Hepatocyte (in vitro differentiated cells): ENCODE results near the gene ARRDC1. TPM values are rescaled to one million over a fixed set of nuclear protein-coding genes. Genes with fewer than 3 reads are reported as not detected.

ENCODE experiments used
- DNase-seq: peaks from one replicate; pipeline ENCODE4 v3.0.0-alpha.2; 2016; ENCODE audit warnings: low spot score
- H2AFZ ChIP-seq: fragments of 200-600 bp; sonication (generic); 2 replicates; pipeline ENCODE4 v1.6.0; 2016; ENCODE audit warnings: antibody characterized with exemption, mild to moderate bottlenecking
- H3K27ac ChIP-seq: fragments of 200-600 bp; sonication (generic); 2 replicates; pipeline ENCODE4 v1.5.1; 2016; ENCODE audit warnings: mild to moderate bottlenecking
- H3K27me3 ChIP-seq: fragments of 200-600 bp; sonication (generic); 2 replicates; pipeline ENCODE4 v1.6.1; 2016
- H3K36me3 ChIP-seq: fragments of 200-600 bp; sonication (generic); replicated peaks from 2 replicates; pipeline ENCODE4 v1.5.1; 2016; ENCODE audit warnings: low read depth; ENCODE audit not compliant: insufficient read depth
- H3K4me1 ChIP-seq: fragments of 200-600 bp; sonication (generic); 2 replicates; pipeline ENCODE4 v1.5.1; 2016; ENCODE audit warnings: mild to moderate bottlenecking, moderate library complexity; ENCODE audit not compliant: insufficient read depth
- H3K4me2 ChIP-seq: fragments of 200-600 bp; sonication (generic); 2 replicates; pipeline ENCODE4 v1.6.0; 2016
- H3K4me3 ChIP-seq: fragments of 200-600 bp; sonication (generic); 2 replicates; pipeline ENCODE4 v1.5.1; 2016; ENCODE audit warnings: mild to moderate bottlenecking
- H3K79me2 ChIP-seq: fragments of 200-600 bp; sonication (generic); 2 replicates; pipeline ENCODE4 v1.6.0; 2017; ENCODE audit warnings: mild to moderate bottlenecking
- H3K9me2 ChIP-seq: fragments of 200-600 bp; sonication (generic); replicated peaks from 2 replicates; pipeline ENCODE4 v1.6.0; 2017; ENCODE audit warnings: mild to moderate bottlenecking; ENCODE audit not compliant: insufficient read depth
- H3K9me3 ChIP-seq: fragments of 200-600 bp; sonication (generic); 2 replicates; pipeline ENCODE4 v1.5.1; 2016; ENCODE audit warnings: low read depth, mild to moderate bottlenecking
- H4K20me1 ChIP-seq: fragments of 200-600 bp; sonication (generic); 2 replicates; pipeline ENCODE4 v1.6.0; 2016; ENCODE audit warnings: mild to moderate bottlenecking; ENCODE audit not compliant: insufficient read depth, poor library complexity, severe bottlenecking
- EZH2 ChIP-seq: fragments of 200-600 bp; sonication (generic); IDR thresholded peaks from 2 replicates; pipeline ENCODE4 v1.6.1; 2016; ENCODE audit warnings: antibody characterized with exemption, mild to moderate bottlenecking, borderline replicate concordance
- EZH2phosphoT487 ChIP-seq: fragments of 200-600 bp; sonication (generic); IDR thresholded peaks from one replicate; pipeline ENCODE4 v1.6.1; 2018; ENCODE audit warnings: antibody characterized with exemption, mild to moderate bottlenecking, low read depth, moderate library complexity; ENCODE audit not compliant: unreplicated experiment, severe bottlenecking
- WGBS: methylation state at CpG from one replicate; pipeline ENCODE4 v1.1.6; 2016; ENCODE audit warnings: low lambda C conversion rate; ENCODE audit errors: missing lambda C conversion rate; 5-methylcytosine and 5-hydroxymethylcytosine counted together
- polyA plus RNA-seq: library from polyadenylated mRNA; unstranded; fragments of >200 nt; fragmentation: Nextera tagmentation; extraction: Ambion mirVana; gene quantifications from 2 replicates; pipeline ENCODE4 v1.2.1, GENCODE V29; 2016
- total RNA-seq: library from RNA; depleted of rRNA; stranded (reverse); fragments of >200 nt; gene quantifications from 2 replicates; pipeline ENCODE4 v1.2.3, GENCODE V29; 2014
- TF ChIP-seq, protein P1 (sequence below): fragments of 200-600 bp; sonication (generic); IDR thresholded peaks from 2 replicates; pipeline ENCODE4 v1.5.1; 2016; ENCODE audit warnings: antibody characterized with exemption, mild to moderate bottlenecking; ENCODE audit not compliant: poor library complexity

Gene ARRDC1
- total and polyA plus RNA-seq, 2 experiments from 2014 or later: 62.7 to 102 TPM

DNA sequence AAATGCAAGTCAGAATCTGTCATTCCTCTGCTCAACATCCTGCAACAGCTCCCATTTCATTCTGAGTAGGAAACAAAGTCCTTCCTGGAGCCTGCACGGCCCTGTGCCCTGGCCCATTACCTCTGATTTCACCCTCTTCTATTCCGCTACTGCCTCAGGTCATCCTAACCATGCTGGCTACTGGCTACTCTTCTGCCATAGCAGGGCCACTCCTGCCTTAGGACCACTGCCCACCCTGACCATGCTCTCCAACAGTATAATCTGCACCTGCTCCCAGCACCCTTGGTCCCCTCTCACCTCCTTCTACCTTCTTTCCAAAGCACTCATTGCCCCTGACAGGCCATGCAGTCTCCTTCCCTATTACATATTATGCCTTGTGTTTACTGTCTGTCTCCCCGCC, 34.9 kb upstream of the ARRDC1 start:
- WGBS: 97% methylated on average over 3 of the region's 3 CpGs
- Histone ChIP-seq H3K9me2 (no peaks in the 10 kb centered on the region), H3K27ac (no peak overlapping the region), H2AFZ (no peak overlapping the region), H3K4me1 (no peaks in the 10 kb centered on the region), H3K4me2 (no peak overlapping the region), H3K27me3 (no peaks in the 10 kb centered on the region), H3K4me3 (no peak overlapping the region), H3K9me3 (no peaks in the 10 kb centered on the region), H3K79me2 (peaks cover 9% of the 10 kb centered on the region), H3K36me3 (no peaks in the 10 kb centered on the region), H4K20me1 (no peaks in the 10 kb centered on the region)
- TF ChIP-seq, protein P1, sequence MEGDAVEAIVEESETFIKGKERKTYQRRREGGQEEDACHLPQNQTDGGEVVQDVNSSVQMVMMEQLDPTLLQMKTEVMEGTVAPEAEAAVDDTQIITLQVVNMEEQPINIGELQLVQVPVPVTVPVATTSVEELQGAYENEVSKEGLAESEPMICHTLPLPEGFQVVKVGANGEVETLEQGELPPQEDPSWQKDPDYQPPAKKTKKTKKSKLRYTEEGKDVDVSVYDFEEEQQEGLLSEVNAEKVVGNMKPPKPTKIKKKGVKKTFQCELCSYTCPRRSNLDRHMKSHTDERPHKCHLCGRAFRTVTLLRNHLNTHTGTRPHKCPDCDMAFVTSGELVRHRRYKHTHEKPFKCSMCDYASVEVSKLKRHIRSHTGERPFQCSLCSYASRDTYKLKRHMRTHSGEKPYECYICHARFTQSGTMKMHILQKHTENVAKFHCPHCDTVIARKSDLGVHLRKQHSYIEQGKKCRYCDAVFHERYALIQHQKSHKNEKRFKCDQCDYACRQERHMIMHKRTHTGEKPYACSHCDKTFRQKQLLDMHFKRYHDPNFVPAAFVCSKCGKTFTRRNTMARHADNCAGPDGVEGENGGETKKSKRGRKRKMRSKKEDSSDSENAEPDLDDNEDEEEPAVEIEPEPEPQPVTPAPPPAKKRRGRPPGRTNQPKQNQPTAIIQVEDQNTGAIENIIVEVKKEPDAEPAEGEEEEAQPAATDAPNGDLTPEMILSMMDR: no peak
- TF ChIP-seq EZH2phosphoT487 (no peak), EZH2 (no peak)
- no peak for DNase-seq

DNA sequence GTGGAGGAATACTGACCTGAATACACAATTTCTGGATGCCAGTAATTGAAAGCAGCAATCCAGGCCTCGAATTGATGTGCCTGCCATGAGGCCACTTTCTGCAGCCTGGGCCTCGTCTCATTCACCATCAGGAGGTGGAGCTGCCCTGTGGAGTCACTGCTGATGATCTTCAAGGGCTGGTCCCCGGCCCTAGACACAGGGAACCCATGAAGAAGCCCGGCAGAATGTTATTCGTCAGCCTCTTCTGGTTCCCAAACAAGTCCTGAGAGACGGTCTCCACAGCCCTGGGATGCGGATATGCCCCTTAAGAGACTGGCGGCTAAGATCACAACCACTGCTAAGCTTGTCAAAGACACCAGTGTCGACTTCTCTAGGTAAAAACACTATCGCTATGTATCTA, 31.3 kb upstream of the ARRDC1 start:
- no peak overlapping the region for H3K4me3 ChIP-seq
- WGBS: 96% methylated on average over 10 of the region's 10 CpGs
- no peaks in the 10 kb centered on the region for H3K36me3 ChIP-seq
- peaks cover 35% of the 10 kb centered on the region for H3K79me2 ChIP-seq
- no peak overlapping the region for H3K27ac ChIP-seq
- H2AFZ ChIP-seq: no peak overlapping the region
- no peaks in the 10 kb centered on the region for H4K20me1 ChIP-seq
- TF ChIP-seq EZH2phosphoT487 (no peak), EZH2 (no peak)
- TF ChIP-seq, protein P1: no peak
- no peaks in the 10 kb centered on the region for H3K27me3 ChIP-seq
- peaks cover 13% of the 10 kb centered on the region for H3K4me1 ChIP-seq
- no peaks in the 10 kb centered on the region for H3K9me2 ChIP-seq
- no peak for DNase-seq
- H3K4me2 ChIP-seq: no peak overlapping the region
- no peaks in the 10 kb centered on the region for H3K9me3 ChIP-seq

DNA sequence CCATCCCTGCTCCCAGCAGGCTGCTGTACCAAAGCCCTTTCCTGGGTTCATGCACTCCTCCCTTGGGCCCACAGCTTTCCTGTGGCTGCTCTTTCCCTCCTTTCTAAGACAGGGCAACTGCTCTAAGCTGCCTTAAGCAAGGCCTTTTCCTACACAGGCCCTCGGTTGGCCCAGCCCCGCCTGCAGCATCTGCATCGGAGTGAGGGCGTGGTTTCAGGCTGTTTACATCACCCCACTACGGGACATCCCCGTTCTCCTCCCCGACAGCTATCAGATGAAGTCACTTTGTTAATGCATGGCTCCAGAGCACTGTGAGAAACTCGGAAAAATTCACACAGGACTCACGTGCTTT, 30.1 kb upstream of the ARRDC1 start:
- Histone ChIP-seq H3K9me2 (no peaks in the 10 kb centered on the region), H3K27ac (no peak overlapping the region), H3K36me3 (no peaks in the 10 kb centered on the region), H2AFZ (no peak overlapping the region), H3K4me1 (peaks cover 15% of the 10 kb centered on the region), H4K20me1 (no peaks in the 10 kb centered on the region), H3K4me2 (no peak overlapping the region), H3K9me3 (no peaks in the 10 kb centered on the region), H3K4me3 (no peak overlapping the region), H3K79me2 (peaks cover 35% of the 10 kb centered on the region), H3K27me3 (no peaks in the 10 kb centered on the region)
- 92% methylated on average over 9 of the region's 9 CpGs for WGBS
- no peak for DNase-seq
- TF ChIP-seq, protein P1: no peak
- no peak for TF ChIP-seq EZH2phosphoT487
- TF ChIP-seq EZH2: no peak
